Tongue (tissue), 2 donors: ENCODE data around the gene SLIT3. TPM values are rescaled to one million over a fixed set of nuclear protein-coding genes. Genes with fewer than 3 reads are reported as not detected.
"Not testable (repeated sequence)": the region's sequence is repeated elsewhere in the genome, so short reads cannot be mapped to it uniquely, and the experiment has no call there.

ENCODE experiments used
- DNase-seq: peaks from one replicate; pipeline ENCODE4 v3.0.0-alpha.2; 2015
- total RNA-seq: library from RNA; depleted of rRNA; stranded (reverse); fragments of >200 nt; gene quantifications from one replicate; pipeline ENCODE4 v1.2.3, GENCODE V29; 2014

Gene SLIT3
- total RNA-seq, 1 donor from 2014 or later: 21.4 TPM

GRCh38 chr5:168666356-168666755 is 634.6 kb downstream of the SLIT3 start:
- no peak for DNase-seq

- no peak for DNase-seq
Observed at GRCh38 chr5:168663276-168664004, 637.5 kb downstream of the SLIT3 start.

GRCh38 chr5:168661593-168662485 is 639.1 kb downstream of the SLIT3 start:
- DNase-seq: no peak

- no peak for DNase-seq
Observed at GRCh38 chr5:168660691-168661090, 640.2 kb downstream of the SLIT3 start.

- DNase-seq: no peak
Observed at GRCh38 chr5:168659286-168659847, 641.6 kb downstream of the SLIT3 start.

GRCh38 chr5:168658394-168658793 is 642.5 kb downstream of the SLIT3 start:
- DNase-seq: peak; percentile 66

GRCh38 chr5:168656633-168657032 is 644.3 kb downstream of the SLIT3 start:
- DNase-seq: peak; percentile 28

GRCh38 chr5:168655316-168655715 is 645.6 kb downstream of the SLIT3 start:
- DNase-seq: no peak

GRCh38 chr5:168654211-168654721 is 646.7 kb downstream of the SLIT3 start:
- DNase-seq: peak; percentile 77

GRCh38 chr5:168653626-168654025 is 647.3 kb downstream of the SLIT3 start:
- DNase-seq: peak; percentile 10

- DNase-seq: no peak
Observed at GRCh38 chr5:168651648-168652047, 649.3 kb downstream of the SLIT3 start.

GRCh38 chr5:168649306-168649705 is 651.6 kb downstream of the SLIT3 start:
- DNase-seq: no peak

- no peak for DNase-seq
Observed at GRCh38 chr5:168648576-168648975, 652.4 kb downstream of the SLIT3 start.

- no peak for DNase-seq
Observed at GRCh38 chr5:168648016-168648415, 652.9 kb downstream of the SLIT3 start.

GRCh38 chr5:168647083-168647482 is 653.9 kb downstream of the SLIT3 start:
- no peak for DNase-seq

- DNase-seq: no peak
Observed at GRCh38 chr5:168646335-168646734, 654.6 kb downstream of the SLIT3 start.

- DNase-seq: no peak
Observed at GRCh38 chr5:168645195-168645594, 655.7 kb downstream of the SLIT3 start.

- DNase-seq: no peak
Observed at GRCh38 chr5:168642019-168642418, 658.9 kb downstream of the SLIT3 start.

- not testable (repeated sequence) for DNase-seq
Observed at GRCh38 chr5:168638846-168639245, 662.1 kb downstream of the SLIT3 start.

- DNase-seq: no peak
Observed at GRCh38 chr5:168637793-168638192, 663.1 kb downstream of the SLIT3 start.

- no peak for DNase-seq
Observed at GRCh38 chr5:168637281-168637680, 663.7 kb downstream of the SLIT3 start.

- DNase-seq: not testable (repeated sequence)
Observed at GRCh38 chr5:168630958-168631357, 670.0 kb downstream of the SLIT3 start.

GRCh38 chr5:168624850-168625364 is 676.0 kb downstream of the SLIT3 start:
- no peak for DNase-seq
